ENCODE data around the gene CHCHD3. TPM values are rescaled to one million over a fixed set of nuclear protein-coding genes. Genes with fewer than 3 reads are reported as not detected.

CHCHD3 gene
- total RNA-seq, 1 donor from 2014 or later, result 61.5 TPM

DNA sequence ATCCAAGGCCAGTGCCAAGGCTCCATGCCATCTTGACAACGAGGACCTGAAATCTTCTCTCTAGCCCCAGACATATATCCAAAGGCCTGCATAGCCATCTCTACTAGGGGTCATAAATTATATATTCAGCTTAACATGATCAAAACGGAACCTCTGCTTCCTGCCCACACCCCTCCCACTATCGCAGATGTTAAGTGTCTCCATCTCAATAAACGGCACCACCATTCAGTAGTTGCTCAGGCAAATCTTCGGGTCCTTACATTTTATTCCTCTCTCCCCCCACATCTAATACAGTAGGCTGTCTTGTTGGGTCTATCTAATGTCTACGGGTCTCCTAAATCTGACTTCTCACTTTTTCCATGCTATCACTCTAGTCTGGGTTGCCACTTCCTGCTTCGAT, 304.5 kb downstream of the CHCHD3 start:
- Mint-ChIP-seq H3K4me3 (ENCODE audit: unreplicated experiment) (no peak overlapping the region), H3K9me3 (ENCODE audit: unreplicated experiment) (no peaks in the 10 kb centered on the region), H3K36me3 (ENCODE audit: unreplicated experiment) (no peaks in the 10 kb centered on the region), H3K27me3 (ENCODE audit: unreplicated experiment) (peaks cover 3% of the 10 kb centered on the region), H3K27ac (ENCODE audit: unreplicated experiment) (no peak overlapping the region), H3K4me1 (ENCODE audit: low read depth, unreplicated experiment) (no peaks in the 10 kb centered on the region)
- TF ChIP-seq, protein P1, sequence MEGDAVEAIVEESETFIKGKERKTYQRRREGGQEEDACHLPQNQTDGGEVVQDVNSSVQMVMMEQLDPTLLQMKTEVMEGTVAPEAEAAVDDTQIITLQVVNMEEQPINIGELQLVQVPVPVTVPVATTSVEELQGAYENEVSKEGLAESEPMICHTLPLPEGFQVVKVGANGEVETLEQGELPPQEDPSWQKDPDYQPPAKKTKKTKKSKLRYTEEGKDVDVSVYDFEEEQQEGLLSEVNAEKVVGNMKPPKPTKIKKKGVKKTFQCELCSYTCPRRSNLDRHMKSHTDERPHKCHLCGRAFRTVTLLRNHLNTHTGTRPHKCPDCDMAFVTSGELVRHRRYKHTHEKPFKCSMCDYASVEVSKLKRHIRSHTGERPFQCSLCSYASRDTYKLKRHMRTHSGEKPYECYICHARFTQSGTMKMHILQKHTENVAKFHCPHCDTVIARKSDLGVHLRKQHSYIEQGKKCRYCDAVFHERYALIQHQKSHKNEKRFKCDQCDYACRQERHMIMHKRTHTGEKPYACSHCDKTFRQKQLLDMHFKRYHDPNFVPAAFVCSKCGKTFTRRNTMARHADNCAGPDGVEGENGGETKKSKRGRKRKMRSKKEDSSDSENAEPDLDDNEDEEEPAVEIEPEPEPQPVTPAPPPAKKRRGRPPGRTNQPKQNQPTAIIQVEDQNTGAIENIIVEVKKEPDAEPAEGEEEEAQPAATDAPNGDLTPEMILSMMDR (IDR thresholded peaks at IDR 0.05; ENCODE audit: partially characterized antibody, unreplicated experiment), result no peak
- DNase-seq, result no peak

DNA sequence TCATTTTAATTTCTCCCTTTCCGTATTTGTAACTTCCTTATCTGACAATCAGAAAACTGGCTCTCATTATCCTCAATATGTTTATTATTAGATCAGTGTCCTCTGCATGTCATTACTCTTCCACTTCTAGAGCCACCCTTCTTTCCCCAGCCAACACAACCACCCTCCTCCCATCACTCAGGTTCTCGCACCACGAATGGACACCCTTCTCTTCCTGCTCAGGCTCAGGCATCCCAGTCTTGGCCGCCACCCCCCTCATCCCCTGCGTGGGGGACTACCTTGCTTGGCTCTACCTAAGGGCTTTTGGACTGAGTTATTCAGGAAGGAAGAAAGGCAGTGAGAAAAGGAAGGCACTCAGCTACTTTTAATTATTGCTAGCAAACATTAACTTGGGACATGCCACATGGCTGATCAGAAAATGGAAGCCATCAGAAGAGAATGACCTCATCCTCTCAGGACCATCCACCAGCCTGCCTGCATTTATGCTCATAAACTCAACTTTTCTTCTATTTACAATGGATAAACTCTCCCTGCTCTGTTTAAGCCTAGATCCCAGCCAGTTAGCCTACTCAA, 305.8 kb downstream of the CHCHD3 start:
- Mint-ChIP-seq H3K4me3 (ENCODE audit: unreplicated experiment) (no peak overlapping the region), H3K9me3 (ENCODE audit: unreplicated experiment) (no peaks in the 10 kb centered on the region), H3K4me1 (ENCODE audit: low read depth, unreplicated experiment) (no peaks in the 10 kb centered on the region), H3K27ac (ENCODE audit: unreplicated experiment) (no peak overlapping the region), H3K27me3 (ENCODE audit: unreplicated experiment) (peaks cover 3% of the 10 kb centered on the region), H3K36me3 (ENCODE audit: unreplicated experiment) (no peaks in the 10 kb centered on the region)
- TF ChIP-seq, protein P1 (IDR thresholded peaks at IDR 0.05; ENCODE audit: partially characterized antibody, unreplicated experiment), result no peak
- no peak for DNase-seq

DNA sequence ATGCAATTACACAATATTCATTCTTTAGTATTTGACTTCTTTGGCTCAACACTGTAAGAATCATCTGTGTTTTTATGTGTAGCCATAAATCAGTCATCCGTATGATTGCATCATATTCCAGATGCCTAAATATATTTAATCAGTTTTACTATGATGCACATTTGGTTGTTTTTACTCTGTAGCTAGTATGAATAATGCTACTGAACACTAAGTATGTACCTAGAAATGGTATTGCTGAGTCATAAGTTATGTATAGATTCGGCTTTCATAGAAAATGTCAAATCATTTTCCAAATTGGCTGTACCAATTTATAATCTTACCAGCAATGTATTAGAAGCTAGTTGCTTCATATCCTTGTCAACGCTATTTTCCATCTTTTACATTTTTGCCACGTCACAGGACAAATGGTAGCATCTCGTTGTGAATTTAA, 308.3 kb downstream of the CHCHD3 start:
- Mint-ChIP-seq H3K36me3 (ENCODE audit: unreplicated experiment) (peaks cover 4% of the 10 kb centered on the region), H3K4me1 (ENCODE audit: low read depth, unreplicated experiment) (no peaks in the 10 kb centered on the region), H3K27me3 (ENCODE audit: unreplicated experiment) (peaks cover 3% of the 10 kb centered on the region), H3K9me3 (ENCODE audit: unreplicated experiment) (peaks cover 5% of the 10 kb centered on the region), H3K4me3 (ENCODE audit: unreplicated experiment) (no peak overlapping the region), H3K27ac (ENCODE audit: unreplicated experiment) (no peak overlapping the region)
- DNase-seq, result no peak
- TF ChIP-seq, protein P1 (IDR thresholded peaks at IDR 0.05; ENCODE audit: partially characterized antibody, unreplicated experiment), result no peak

DNA sequence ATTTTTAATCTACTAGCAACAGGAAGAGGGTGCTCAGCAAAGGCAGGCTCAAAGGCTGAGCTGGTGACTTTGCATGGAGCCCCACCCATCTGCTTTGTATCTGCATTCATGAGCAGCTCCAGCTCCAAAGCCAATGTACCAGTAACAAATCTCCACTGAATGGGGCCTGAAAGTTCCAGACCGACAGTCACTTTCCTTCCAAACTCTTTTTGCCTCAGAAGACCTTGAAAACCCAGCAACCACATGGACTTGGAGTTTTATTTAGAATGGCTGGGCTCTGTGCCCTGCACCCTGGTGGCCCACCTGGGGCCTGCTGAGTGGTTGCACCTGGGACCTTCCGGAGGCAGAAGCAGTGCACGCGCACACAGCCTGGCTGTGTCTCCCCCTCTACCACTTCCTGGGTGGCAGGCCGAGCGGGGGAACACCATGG, 310.6 kb downstream of the CHCHD3 start:
- Mint-ChIP-seq H3K4me1 (ENCODE audit: low read depth, unreplicated experiment) (no peaks in the 10 kb centered on the region), H3K36me3 (ENCODE audit: unreplicated experiment) (peaks cover 4% of the 10 kb centered on the region), H3K4me3 (ENCODE audit: unreplicated experiment) (no peak overlapping the region), H3K27me3 (ENCODE audit: unreplicated experiment) (no peaks in the 10 kb centered on the region), H3K27ac (ENCODE audit: unreplicated experiment) (no peak overlapping the region), H3K9me3 (ENCODE audit: unreplicated experiment) (peaks cover 5% of the 10 kb centered on the region)
- TF ChIP-seq, protein P1 (IDR thresholded peaks at IDR 0.05; ENCODE audit: partially characterized antibody, unreplicated experiment), result no peak
- DNase-seq, result no peak

DNA sequence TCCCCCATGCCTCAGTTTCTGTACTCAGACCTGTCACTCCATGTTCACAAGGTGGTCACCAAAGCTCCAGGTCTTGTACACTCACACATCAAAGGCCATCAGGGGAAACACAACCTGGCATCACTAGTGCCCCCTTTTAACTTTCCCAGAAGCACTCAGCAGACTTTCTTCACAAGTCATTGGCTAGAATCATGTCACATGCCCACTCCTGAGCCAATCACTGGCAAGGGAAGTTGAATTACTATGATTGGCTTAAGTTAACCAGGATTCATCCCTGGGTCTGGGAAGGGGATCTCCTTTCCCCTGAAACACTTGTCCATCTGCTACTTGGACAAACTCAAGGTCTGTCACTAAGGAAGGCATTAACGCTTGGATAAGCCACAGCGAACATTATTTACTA, 311.8 kb downstream of the CHCHD3 start:
- no peak for DNase-seq
- H3K9me3 Mint-ChIP-seq (ENCODE audit: unreplicated experiment), result peaks cover 5% of the 10 kb centered on the region
- TF ChIP-seq, protein P1 (IDR thresholded peaks at IDR 0.05; ENCODE audit: partially characterized antibody, unreplicated experiment), result no peak
- H3K36me3 Mint-ChIP-seq (ENCODE audit: unreplicated experiment), result peaks cover 4% of the 10 kb centered on the region
- no peak overlapping the region for H3K4me3 Mint-ChIP-seq (ENCODE audit: unreplicated experiment)
- no peaks in the 10 kb centered on the region for H3K4me1 Mint-ChIP-seq (ENCODE audit: low read depth, unreplicated experiment)
- peaks cover 1% of the 10 kb centered on the region for H3K27me3 Mint-ChIP-seq (ENCODE audit: unreplicated experiment)
- no peak overlapping the region for H3K27ac Mint-ChIP-seq (ENCODE audit: unreplicated experiment)
